GM12892 (cell line): ENCODE results near the gene PGAM5.

Experiments
- POLR2A ChIP-seq: IDR thresholded peaks from 2 replicates; pipeline ENCODE4 v1.6.1; 2011; ENCODE audit warnings: low read depth, low read length, control low read depth
- POLR2AphosphoS5 ChIP-seq: IDR thresholded peaks from 2 replicates; pipeline ENCODE4 v1.6.1; 2011; ENCODE audit warnings: low read depth, low read length, control low read depth

- TF ChIP-seq POLR2A (no peak), POLR2AphosphoS5 (no peak)
Measured at GRCh38 chr12:132765361-132765760, 54.7 kb downstream of the PGAM5 start.
